ENCODE data around the gene KRTAP22-1. TPM values are rescaled to one million over a fixed set of nuclear protein-coding genes. Genes with fewer than 3 reads are reported as not detected.

Gene KRTAP22-1
- total RNA-seq (not detected), polyA plus RNA-seq (ENCODE audit: insufficient read length in 6 of 6) (not detected)
- long read RNA-seq, donor 1: 0 reads
- long read RNA-seq, donor 2: 0 reads
- long read RNA-seq, donor 3: 0 reads
- long read RNA-seq, donor 4: 0 reads
- long read RNA-seq, donor 5: 0 reads
- long read RNA-seq, donor 6: 0 reads
- long read RNA-seq, donor 7: 0 reads
- long read RNA-seq, donor 8: 0 reads
- long read RNA-seq, donor 9: 0 reads
- long read RNA-seq, donor 10: 0 reads
- long read RNA-seq, donor 11: 0 reads
- long read RNA-seq, donor 12: 0 reads

GRCh38 chr21:30600787-30601186, at the start of gene KRTAP22-1:
Gene KRTAP22-1, plus strand, starts transcription at chr21:30601087.
- no peaks in the 10 kb centered on the region for H3K4me1 ChIP-seq
- TF ChIP-seq CTCF (IDR thresholded peaks at IDR 0.05): no peak
- intact Hi-C loops (cut with DNase I): no loop called here
- H3K9me3 ChIP-seq: peaks cover 0 to 4% of the 10 kb centered on the region in 2 donors
- ATAC-seq (no peak), DNase-seq (no peak)
- H3K27me3 ChIP-seq: no peaks in the 10 kb centered on the region
- H3K4me3 ChIP-seq: no peak within 1 kb of the TSS
- no peaks in the 10 kb centered on the region for H3K36me3 ChIP-seq
- no peak within 1 kb of the TSS for H3K27ac ChIP-seq

GRCh38 chr21:30552782-30553181, 48.1 kb upstream of the KRTAP22-1 start:
- ATAC-seq (no peak), DNase-seq (no peak)
- intact Hi-C loops (cut with DNase I): no loop called here
- H3K27ac ChIP-seq: no peak overlapping the region
- no peaks in the 10 kb centered on the region for H3K27me3 ChIP-seq
- no peaks in the 10 kb centered on the region for H3K9me3 ChIP-seq
- H3K36me3 ChIP-seq: no peaks in the 10 kb centered on the region
- no peak for TF ChIP-seq CTCF (IDR thresholded peaks at IDR 0.05)
- no peak overlapping the region for H3K4me3 ChIP-seq
- no peaks in the 10 kb centered on the region for H3K4me1 ChIP-seq

- Histone ChIP-seq H3K27me3 (no peaks in the 10 kb centered on the region), H3K9me3 (no peaks in the 10 kb centered on the region), H3K4me3 (no peak overlapping the region), H3K36me3 (no peaks in the 10 kb centered on the region), H3K4me1 (no peaks in the 10 kb centered on the region), H3K27ac (no peak overlapping the region)
- DNase-seq (no peak), ATAC-seq (no peak)
- no peak for TF ChIP-seq CTCF (IDR thresholded peaks at IDR 0.05)
- intact Hi-C loops (cut with DNase I): no loop called here
Measured at GRCh38 chr21:30555095-30555494, 45.8 kb upstream of the KRTAP22-1 start.

- Histone ChIP-seq H3K4me1 (no peaks in the 10 kb centered on the region), H3K9me3 (no peaks in the 10 kb centered on the region), H3K4me3 (no peak within 1 kb of the TSS), H3K27ac (no peak within 1 kb of the TSS), H3K27me3 (no peaks in the 10 kb centered on the region), H3K36me3 (no peaks in the 10 kb centered on the region)
- intact Hi-C loops (cut with DNase I): no loop called here
- DNase-seq: no peak
- ATAC-seq: no peak
- no peak for TF ChIP-seq CTCF (IDR thresholded peaks at IDR 0.05)
Measured at GRCh38 chr21:30561264-30561895, 39.5 kb upstream of the KRTAP22-1 start, which contains the start of gene KRTAP19-7. Gene KRTAP19-7, minus strand, starts transcription at chr21:30561314. Its CDS starts 25 bp downstream, at chr21:30561289.

- no peak overlapping the region for H3K4me3 ChIP-seq
- no peak for DNase-seq
- intact Hi-C loops (cut with DNase I): no loop called here
Measured at GRCh38 chr21:30561957-30562356, 38.9 kb upstream of the KRTAP22-1 start.

More at GRCh38 chr21:30561957-30562356, 38.9 kb upstream of the KRTAP22-1 start:
- ATAC-seq: no peak
- Histone ChIP-seq H3K9me3 (no peaks in the 10 kb centered on the region), H3K4me1 (no peaks in the 10 kb centered on the region), H3K27me3 (no peaks in the 10 kb centered on the region), H3K36me3 (no peaks in the 10 kb centered on the region), H3K27ac (no peak overlapping the region)
- no peak for TF ChIP-seq CTCF (IDR thresholded peaks at IDR 0.05)
